ENCODE measurements around the gene CTIF. TPM values are rescaled to one million over a fixed set of nuclear protein-coding genes. Genes with fewer than 3 reads are reported as not detected.

CTIF gene
- total RNA-seq, 4 donors from 2014 or later = 29.0 to 61.5 (median 37.7) TPM

DNA sequence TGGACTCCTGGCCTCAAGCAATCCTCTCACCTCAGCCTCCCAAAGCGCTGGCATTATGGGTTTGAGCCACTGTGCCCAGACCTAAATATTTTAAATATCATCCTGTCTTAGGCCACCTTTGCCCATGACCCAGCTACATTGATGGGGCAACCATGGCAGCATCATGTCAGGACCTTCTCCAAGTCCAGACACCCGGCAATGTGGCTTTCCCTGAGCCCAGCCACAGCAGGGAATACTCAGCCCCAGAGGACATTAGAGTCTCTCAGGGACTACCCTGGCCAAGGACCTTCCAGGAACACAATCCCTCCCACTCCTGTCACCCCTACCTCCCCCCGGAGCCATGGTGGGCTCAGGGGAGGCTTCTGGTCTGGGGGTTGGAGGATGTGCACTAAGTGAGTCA, 339.1 kb downstream of the CTIF start:
- Histone ChIP-seq H3K4me1 (peaks cover 6% of the 10 kb centered on the region), H3K4me3 (no peak overlapping the region), H3K9me3 (no peaks in the 10 kb centered on the region), H3K27ac (no peak overlapping the region), H3K27me3 (no peaks in the 10 kb centered on the region), H3K36me3 (no peaks in the 10 kb centered on the region)
- DNase-seq (ENCODE audit: low spot score in 2 of 2) = no peak
- 100% methylated on average over 1 of the region's 3 CpGs for WGBS
- TF ChIP-seq, protein P1, sequence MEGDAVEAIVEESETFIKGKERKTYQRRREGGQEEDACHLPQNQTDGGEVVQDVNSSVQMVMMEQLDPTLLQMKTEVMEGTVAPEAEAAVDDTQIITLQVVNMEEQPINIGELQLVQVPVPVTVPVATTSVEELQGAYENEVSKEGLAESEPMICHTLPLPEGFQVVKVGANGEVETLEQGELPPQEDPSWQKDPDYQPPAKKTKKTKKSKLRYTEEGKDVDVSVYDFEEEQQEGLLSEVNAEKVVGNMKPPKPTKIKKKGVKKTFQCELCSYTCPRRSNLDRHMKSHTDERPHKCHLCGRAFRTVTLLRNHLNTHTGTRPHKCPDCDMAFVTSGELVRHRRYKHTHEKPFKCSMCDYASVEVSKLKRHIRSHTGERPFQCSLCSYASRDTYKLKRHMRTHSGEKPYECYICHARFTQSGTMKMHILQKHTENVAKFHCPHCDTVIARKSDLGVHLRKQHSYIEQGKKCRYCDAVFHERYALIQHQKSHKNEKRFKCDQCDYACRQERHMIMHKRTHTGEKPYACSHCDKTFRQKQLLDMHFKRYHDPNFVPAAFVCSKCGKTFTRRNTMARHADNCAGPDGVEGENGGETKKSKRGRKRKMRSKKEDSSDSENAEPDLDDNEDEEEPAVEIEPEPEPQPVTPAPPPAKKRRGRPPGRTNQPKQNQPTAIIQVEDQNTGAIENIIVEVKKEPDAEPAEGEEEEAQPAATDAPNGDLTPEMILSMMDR (IDR thresholded peaks at IDR 0.05) = no peak
- no peak for TF ChIP-seq POLR2A (IDR thresholded peaks at IDR 0.05)
- no peak for TF ChIP-seq POLR2AphosphoS5 (IDR thresholded peaks at IDR 0.05)
- TF ChIP-seq EP300 (IDR thresholded peaks at IDR 0.05) = no peak

DNA sequence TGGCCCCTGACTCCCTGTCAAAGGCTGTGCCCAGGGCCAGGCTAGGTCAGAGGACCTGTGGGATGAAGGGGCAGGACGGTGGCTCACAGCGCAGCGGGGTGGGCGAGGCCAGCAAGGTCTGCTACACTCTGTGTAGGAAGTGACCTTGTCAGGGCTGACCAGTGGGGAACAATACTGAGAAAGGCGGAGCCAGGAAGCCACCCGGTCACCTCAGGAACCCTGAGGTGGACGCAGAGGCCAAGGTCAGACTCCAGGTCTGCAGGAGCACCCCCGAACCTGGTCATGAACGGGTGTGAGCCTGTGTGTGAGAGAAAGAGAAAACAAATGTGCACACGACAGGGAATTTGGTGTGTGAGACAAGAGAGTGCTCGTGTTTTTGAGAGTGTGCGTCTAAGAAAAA, 339.6 kb downstream of the CTIF start:
- Histone ChIP-seq H3K4me1 (peaks cover under 1% of the 10 kb centered on the region), H3K27ac (no peak overlapping the region), H3K36me3 (no peaks in the 10 kb centered on the region), H3K9me3 (no peaks in the 10 kb centered on the region), H3K4me3 (no peak overlapping the region), H3K27me3 (no peaks in the 10 kb centered on the region)
- no peak for DNase-seq (ENCODE audit: low spot score in 2 of 2)
- 83% methylated on average over 12 of the region's 12 CpGs for WGBS
- TF ChIP-seq POLR2A (IDR thresholded peaks at IDR 0.05) (no peak), POLR2AphosphoS5 (IDR thresholded peaks at IDR 0.05) (no peak), EP300 (IDR thresholded peaks at IDR 0.05) (no peak)
- TF ChIP-seq, protein P1 (IDR thresholded peaks at IDR 0.05) = no peak

DNA sequence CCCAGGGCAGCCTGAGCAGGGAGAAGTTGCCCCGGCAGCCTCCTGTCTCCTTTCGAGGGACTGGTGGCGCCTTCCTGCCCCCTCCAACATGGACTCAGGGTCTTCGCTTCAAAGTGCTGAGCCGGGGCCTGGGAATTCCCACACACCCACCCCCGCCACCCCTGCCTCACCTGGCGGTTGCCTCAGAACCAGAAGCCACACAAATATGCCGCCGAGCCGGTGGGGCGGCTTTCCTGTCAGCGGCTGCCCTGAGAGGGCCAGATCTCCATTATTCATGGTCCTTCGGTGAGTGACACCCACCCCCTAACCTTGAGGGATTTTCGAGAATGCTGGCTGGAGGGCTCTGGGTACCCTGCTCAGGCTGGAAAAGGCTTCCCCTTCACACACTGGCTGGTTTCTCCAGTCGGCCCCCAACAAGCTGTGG, 340.2 kb downstream of the CTIF start:
- H3K4me1 ChIP-seq = no peaks in the 10 kb centered on the region
- no peaks in the 10 kb centered on the region for H3K9me3 ChIP-seq
- no peaks in the 10 kb centered on the region for H3K27me3 ChIP-seq
- WGBS = 42% methylated on average over 4 of the region's 15 CpGs
- no peak for DNase-seq (ENCODE audit: low spot score in 2 of 2)
- no peaks in the 10 kb centered on the region for H3K36me3 ChIP-seq
- no peak overlapping the region for H3K27ac ChIP-seq
- TF ChIP-seq POLR2AphosphoS5 (IDR thresholded peaks at IDR 0.05) = no peak
- TF ChIP-seq POLR2A (IDR thresholded peaks at IDR 0.05) = no peak
- H3K4me3 ChIP-seq = no peak overlapping the region

DNA sequence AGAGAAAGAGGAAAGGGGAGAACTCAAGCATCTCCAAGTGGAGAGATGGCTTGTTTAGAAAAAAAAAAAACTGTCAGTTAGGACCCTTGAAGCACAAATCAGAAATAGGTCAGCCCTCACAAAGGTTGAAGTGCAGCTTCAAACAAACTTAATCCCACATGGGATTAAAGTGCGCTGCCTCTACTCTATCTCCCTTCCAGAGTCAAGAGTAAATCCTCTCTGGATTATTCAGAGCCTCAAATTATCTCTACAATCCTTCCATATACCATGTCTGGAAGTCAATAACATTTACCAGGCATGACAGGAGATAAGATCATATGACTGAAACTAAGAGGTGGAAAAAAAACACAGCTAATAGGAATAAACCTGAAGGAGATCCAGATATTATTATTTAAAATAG, 342.1 kb downstream of the CTIF start:
- H3K9me3 ChIP-seq = no peaks in the 10 kb centered on the region
- no peaks in the 10 kb centered on the region for H3K27me3 ChIP-seq
- H3K36me3 ChIP-seq = no peaks in the 10 kb centered on the region
- H3K27ac ChIP-seq = no peak overlapping the region
- H3K4me1 ChIP-seq = no peaks in the 10 kb centered on the region
- H3K4me3 ChIP-seq = no peak overlapping the region
- DNase-seq (ENCODE audit: low spot score in 2 of 2) = no peak
- TF ChIP-seq EP300 (IDR thresholded peaks at IDR 0.05) (no peak), POLR2AphosphoS5 (IDR thresholded peaks at IDR 0.05) (no peak), POLR2A (IDR thresholded peaks at IDR 0.05) (no peak)
- TF ChIP-seq, protein P1 (IDR thresholded peaks at IDR 0.05) = no peak
- WGBS = 90% methylated on average over 1 of the region's 1 CpG

DNA sequence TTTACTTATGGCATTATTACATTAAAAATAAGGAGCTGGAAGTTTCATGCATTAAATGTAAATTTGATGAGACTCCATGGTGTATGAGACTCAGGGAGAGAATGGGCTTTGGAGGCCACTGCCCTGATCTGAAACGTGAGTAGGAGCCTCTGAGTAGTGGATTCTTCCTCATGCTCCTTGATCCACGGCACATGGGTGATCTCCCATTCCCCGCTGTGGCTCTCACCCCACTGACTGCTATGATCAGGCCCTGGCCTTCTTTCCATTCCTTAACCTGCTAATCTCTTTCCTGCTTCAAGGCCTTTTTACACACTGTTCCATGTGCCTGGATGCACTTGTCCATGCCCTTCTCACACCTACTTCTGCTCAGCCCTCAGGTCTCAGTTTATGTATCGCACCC, 343.5 kb downstream of the CTIF start:
- peak in 1 of 2 donors; percentile 27 for DNase-seq (ENCODE audit: low spot score in 2 of 2)
- Histone ChIP-seq H3K9me3 (no peaks in the 10 kb centered on the region), H3K4me3 (no peak overlapping the region), H3K36me3 (no peaks in the 10 kb centered on the region), H3K4me1 (no peaks in the 10 kb centered on the region), H3K27ac (no peak overlapping the region), H3K27me3 (no peaks in the 10 kb centered on the region)
- WGBS = 94% methylated on average over 4 of the region's 4 CpGs
- TF ChIP-seq POLR2A (IDR thresholded peaks at IDR 0.05) = no peak
- TF ChIP-seq, protein P1 (IDR thresholded peaks at IDR 0.05) = no peak
- no peak for TF ChIP-seq EP300 (IDR thresholded peaks at IDR 0.05)
- TF ChIP-seq POLR2AphosphoS5 (IDR thresholded peaks at IDR 0.05) = no peak

DNA sequence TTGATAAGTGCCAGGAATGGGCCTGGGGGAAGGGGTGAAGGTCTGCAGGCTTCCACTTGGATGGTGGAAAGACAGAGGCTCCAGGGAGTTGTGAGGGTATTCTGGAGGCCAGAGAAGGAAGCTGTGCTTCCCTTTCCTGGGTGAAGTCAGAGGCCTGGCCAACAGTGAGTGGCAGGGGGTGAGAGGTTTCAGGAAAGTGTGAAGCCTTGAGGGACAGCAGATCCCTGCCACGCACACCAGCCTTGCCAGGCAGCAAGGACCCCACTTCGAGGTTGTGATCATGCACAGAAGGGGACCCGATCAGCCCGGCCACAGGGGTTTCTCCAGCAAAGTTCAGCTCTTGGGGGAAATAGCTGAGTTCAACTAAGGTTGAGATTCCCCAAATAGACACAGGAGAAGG, 345.5 kb downstream of the CTIF start:
- Histone ChIP-seq H3K36me3 (no peaks in the 10 kb centered on the region), H3K27ac (no peak overlapping the region), H3K27me3 (no peaks in the 10 kb centered on the region), H3K4me1 (no peaks in the 10 kb centered on the region), H3K9me3 (no peaks in the 10 kb centered on the region), H3K4me3 (no peak overlapping the region)
- TF ChIP-seq EP300 (IDR thresholded peaks at IDR 0.05) (no peak), POLR2A (IDR thresholded peaks at IDR 0.05) (no peak), POLR2AphosphoS5 (IDR thresholded peaks at IDR 0.05) (no peak)
- TF ChIP-seq, protein P1 (IDR thresholded peaks at IDR 0.05) = no peak
- peak in 1 of 2 donors; percentile 39 for DNase-seq (ENCODE audit: low spot score in 2 of 2)
- WGBS = 98% methylated on average over 4 of the region's 4 CpGs
